Stimulated activated CD8-positive, alpha-beta memory T cell treated with anti-CD3 and anti-CD28 coated beads, Interleukin-15, amount 100 ng/mL, for 24 hours (primary cell): ENCODE results near the gene CDC27.
"Not testable (repeated sequence)": the region's sequence is repeated elsewhere in the genome, so short reads cannot be mapped to it uniquely, and the experiment has no call there.

Experiments
- DNase-seq: peaks from one replicate; pipeline ENCODE4 v3.0.0-alpha.2; 2020; ENCODE audit warnings: low read depth

The CDC27 gene

DNA sequence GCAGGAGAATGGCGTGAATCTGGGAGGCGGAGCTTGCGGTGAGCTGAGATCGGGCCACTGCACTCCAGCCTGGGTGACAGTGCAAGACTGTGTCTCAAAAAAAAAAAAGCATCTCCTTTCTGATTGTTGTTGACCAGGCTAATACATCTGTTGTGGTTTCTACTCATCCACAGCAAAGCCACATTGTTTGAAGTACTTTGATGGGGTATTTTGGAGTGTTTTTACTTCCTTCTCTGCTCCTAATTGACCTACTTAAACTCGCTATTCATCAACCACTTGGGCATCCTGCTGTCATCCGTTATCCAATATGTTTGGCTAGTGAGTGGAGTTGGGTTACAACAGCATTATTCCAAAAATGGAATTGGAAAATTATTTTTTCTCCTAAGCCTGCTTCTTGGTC is 3.5 kb upstream of the CDC27 start:
- no peak for DNase-seq

DNA sequence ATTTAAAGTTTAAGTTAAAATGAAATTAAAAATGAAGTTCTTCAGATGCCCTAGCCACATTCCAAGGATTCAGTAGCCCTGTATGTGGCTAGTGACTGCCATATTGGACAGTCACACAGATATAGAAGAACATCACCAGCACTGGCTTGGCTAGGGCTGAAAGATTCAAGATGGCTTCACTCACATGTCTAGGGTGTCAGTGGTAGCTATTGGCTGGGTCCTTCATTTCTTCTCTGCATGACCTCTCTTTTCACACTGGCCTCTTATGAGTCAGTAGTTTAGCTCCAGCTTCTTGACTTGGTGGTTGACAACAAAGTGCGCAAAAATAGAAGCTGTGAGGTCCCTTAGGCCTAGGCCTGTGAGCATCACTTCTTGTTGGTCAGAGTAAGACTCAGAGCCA is 1.7 kb upstream of the CDC27 start:
- DNase-seq = no peak

DNA sequence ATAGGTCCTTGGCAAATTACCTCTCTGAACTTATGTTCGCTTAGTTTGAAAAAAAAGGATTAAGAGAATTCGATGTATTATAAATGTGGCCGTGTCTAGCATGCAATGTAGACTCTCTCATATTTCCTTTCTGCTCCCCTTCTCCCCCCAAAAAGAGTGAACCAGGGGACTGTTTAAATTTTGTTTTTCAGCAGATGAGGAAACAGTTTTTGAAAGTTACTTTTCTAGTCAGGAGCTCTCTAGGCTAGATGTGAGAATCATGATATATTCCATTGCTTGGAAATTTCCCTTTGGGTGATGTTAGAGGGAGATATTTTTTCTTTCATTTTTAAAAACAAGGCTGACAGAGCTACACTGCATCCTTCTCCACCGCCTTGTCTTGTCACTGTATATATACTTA is 1.1 kb upstream of the CDC27 start:
- no peak for DNase-seq

DNA sequence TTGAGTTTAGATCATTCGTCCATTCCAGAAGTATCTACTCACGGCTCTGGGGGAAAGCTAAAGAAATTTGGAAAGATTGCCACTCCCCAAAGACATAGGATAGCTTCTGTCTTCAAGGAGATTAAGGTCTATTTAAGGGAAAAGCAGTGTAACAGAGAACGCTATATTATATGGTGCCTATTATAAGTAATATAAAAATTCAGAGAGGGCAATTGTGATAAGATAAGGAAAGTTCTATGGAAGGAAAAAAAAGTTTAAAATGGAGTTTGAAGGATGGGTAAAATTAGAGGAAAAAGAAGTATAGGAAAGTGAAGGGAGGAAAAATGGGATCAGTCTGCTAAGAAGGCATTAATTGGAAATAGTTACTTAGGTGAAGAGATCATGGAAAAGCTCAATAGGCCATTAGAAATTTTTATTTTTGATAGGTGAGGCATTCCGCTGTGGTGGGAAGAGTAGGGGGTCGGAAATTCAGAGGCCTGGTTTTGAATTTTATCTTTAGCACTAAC is 690 bp upstream of the CDC27 start:
- DNase-seq = no peak

DNA sequence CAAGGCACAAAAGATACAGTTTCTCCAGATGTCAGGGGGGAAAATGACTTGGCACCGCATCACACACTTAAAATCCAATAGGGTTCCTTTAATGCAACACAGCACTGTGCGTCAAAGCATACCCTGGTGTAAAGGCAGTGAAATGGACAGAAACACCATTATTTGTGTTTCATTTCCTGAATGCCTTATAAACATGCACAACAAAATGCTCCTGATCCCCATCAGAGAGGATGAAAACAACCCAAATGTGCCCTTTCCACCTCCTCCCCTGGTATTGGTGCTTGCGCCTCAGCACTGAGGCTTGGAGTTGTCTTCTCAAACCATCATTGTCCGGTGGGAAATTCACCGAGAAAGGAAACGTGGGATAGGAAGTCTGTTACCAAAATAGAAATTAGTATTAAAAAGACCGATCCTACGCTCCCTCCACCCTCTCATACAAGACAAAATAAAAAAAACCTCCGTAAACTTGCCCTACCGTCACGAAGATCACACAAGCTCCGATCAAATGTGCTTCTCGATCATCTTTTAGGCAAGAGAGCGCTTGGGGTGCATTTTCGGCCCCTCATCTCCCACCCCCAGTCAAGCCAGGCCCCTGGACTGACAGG is 722 bp downstream of the CDC27 start:
- no peak for DNase-seq

DNA sequence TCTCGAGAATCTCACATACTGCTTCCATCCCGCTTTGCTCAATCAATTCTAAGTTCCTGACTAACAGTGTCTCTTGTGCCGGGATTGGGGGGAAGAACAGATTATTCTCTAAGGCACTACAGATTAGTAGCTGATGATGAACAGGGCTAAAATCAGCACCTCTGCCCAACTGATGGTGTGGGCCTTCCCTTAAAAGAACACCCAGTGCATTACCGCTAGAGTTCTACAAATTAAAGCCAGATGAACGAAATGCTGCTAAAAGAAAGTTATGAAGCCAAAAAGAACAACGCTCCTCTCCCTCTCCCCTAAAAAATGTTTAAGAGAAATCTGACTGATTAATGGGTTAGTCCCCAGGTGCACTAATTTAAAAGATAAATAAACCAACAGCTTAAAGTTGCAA is 4.4 kb downstream of the CDC27 start:
- DNase-seq = no peak

DNA sequence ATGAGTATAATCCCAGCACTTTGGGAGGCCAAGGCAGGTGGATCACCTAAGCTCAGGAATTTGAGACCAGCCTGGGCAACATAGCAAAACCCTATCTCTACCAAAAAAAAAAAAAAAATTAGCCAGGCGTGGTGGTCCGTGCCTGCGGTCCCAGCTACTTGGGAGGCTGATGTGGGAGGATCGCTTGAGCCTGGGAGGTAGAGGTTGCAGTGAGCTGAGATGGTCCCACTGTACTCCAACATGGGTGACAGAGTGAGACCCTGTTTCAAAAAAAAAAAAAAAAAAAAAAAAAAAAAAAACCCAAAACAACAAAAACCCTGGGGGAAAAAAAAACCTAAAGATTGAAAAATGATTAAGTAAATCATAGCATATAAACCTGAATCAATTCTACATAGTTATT is 8.1 kb downstream of the CDC27 start:
- DNase-seq = not testable (repeated sequence)

DNA sequence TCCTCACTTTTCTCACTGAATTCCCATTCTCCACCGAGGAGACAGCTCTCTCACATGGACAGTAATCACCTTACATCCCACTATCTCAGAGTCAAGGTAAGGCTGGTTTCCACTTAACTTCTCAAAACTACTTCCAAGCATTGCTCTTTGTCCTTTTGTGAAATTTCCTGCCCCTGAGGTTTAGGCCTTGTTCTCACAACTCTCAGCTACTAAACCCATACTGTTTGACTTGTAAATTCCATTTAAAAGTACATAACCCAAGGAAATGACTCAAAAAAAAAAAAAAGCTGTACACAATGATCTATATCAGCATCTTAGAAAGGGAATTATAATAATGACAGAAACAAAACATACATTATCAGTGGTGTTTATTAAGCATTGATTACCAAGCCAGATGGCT is 8.8 kb downstream of the CDC27 start:
- no peak for DNase-seq

DNA sequence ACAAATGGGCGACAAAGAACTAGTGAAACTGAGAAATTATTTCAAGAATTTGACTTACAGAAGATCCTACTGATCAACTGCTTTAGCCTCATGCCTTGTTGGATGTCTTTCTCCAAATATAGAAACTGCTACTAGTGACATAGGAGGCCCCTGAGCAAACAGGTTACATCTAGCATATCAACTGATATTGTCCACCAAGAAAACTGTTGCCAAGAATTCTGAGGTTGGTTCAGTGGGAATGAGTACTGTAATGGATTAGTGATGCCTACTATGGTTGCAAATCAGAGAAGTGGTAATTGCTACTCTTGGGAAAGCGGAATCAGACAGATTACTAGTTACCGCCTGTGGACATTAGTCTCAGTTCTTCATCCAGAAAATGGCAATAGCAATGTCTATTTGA is 10.0 kb downstream of the CDC27 start:
- DNase-seq = no peak

DNA sequence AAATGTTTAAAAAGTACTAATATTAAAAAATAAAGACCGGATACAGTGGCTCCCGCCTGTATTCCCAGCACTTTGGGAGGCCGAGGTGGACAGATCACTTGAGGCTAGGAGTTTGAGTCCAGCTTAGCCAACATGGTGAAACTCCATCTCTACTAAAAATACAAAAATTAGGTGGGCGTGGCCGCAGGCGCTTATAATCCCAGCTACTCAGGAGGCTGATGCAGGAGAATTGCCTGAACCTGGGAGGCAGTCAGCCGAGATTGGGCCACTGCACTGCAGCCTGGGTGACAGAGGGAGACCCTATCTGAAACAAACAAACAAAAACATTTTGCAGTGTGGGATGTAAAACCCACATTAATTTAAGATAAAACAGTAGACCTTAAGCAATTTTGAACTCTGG is 11.8 kb downstream of the CDC27 start:
- no peak for DNase-seq

DNA sequence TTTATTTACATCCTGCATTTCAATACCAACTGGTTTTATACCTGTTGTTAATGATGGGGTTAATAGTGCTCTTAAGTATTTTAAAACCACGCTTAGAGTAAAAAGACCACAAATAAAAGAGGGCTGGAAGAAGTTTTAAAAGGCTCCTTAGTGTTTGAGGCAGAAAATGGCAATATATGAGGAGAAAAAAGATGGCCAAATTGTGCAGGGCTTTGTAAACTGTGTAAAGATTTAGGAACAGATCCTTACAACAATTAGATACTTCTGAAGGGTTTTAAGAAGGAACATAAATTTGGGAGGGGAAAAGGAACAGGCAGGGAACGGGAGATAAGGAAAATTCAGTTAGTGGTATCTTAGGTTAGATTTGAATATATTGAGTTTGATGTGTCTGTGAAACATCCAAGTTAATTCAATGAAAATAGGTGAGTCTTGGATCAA is 12.7 kb downstream of the CDC27 start:
- no peak for DNase-seq

DNA sequence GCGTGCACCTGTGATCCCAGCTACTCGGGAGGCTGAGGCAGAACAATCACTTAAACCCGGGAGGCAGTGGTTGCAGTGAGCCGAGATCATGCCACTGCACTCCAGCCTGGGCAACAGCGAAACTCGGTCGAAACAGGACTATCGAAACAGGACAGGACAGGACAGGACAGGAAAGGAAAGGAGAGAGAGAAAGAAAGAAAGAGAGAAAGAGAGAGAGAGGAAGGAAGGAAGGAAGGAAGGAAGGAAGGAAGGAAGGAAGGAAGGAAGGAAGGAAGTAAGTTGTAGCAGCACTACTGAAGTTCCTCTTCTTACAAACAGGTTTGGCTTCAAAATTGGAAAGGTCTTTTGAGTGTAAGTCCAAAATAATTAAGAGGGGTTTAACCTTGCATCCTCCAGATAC is 14.3 kb downstream of the CDC27 start:
- DNase-seq = not testable (repeated sequence)

DNA sequence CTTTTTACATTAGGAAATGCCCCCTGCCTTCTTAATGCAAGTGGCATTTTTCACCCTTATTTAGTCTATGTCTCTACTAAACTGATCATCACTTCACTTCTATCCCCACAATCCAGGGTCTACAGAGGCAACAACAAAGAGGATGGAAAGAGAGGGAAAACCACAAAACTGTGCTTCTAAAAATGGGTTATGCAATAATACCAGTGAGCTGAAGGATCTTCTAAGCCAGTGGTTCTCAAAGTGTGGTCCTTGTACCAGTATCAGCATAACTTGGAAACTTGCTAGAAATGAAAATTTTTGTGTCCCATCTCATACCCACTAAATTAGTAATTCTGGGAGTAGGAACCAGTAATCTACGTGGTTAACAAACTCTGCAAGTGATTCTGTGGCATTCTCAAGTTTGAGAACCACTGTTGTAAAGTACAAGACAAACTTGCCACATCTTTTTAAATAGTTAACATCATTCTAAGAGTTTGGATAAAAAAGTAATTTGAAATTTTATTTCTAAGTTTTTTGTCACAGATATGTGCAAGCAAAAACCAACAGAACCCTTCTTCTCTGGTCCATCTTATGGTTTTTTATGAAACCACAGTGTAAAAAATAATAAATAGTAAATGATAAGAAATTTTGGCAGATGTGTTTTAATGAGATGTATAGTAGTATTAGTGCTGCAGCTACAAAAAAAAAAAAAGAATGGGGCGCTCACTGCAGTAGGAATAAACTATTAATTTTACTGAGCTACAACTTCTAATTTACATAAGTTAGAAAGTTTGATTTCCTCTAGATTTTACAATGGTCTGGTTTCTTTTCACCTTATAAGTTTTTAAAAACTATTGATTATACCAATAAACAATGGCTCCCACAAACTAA is 16.2 kb downstream of the CDC27 start:
- no peak for DNase-seq

DNA sequence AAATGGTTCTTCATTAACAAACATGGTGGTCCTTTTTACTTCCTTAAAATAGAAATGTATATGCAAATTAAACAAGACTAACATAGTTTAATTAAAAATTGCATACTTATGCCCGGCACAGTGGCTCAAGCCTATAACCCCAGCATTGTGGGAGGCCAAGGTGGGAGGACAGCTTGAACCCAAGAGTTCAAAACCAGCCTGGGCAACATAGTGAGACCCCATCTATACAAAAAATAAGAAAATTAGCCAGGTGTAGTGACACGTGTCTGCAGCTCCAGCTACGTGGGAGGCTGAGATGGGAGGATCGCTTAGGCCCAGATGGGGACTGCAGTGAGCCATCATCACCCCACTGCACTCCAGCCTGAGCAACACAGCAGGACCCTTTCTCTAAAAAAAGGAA is 18.4 kb downstream of the CDC27 start:
- DNase-seq = no peak

DNA sequence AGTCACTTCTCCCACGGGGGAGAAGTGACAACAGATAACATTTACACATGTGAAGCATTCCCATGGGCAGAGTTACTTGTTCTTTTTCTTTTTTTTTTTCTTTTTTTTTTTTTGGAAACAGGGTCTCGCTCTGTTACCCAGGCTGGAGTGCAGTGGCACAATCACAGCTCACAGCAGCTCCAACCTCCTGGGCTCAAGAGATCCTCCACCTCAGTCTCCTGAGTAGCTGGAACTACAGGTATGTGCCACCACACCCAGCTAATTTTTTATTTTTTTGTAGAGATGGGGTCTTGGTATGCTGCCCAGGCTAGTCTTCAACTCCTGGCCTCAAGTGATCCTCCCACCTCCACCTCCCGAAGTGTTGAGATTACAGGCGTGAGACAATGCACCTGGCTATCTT is 20.2 kb downstream of the CDC27 start:
- DNase-seq = not testable (repeated sequence)

DNA sequence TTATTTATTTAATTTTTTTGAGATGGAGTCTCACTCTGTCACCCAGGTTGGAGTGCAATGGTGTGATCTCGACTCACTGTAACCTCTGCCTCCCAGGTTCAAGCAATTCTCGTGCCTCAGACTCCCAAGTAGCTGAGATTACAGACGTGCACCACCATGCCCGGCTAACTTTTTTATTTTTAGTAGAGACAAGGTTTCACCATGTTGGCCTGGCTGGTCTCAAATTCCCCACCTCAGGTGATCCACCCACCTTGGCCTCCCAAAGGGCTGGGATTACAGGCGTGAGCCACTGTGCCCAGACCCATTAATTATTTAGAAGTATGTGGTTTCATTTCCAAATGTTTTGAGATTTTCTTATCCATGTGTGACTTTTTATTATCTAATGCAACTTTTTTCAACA is 22.2 kb downstream of the CDC27 start:
- DNase-seq = not testable (repeated sequence)

DNA sequence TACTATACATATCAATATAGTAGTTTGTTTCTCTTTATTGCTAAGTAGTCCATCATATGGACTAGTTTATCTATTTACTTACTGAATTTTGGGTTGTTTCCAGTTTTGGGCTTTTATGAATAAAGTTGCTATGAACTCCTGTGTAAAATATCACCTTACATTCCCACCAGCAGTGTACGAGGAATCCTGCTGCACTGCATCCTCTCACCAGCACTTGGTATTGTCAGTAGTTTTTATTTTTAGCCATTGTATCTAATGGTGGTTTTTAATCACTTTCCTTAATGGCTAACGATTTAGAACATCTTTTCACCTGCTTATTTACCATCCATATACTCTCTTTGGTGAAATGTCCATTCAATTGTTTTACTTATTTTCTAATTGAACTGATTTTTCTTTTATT is 24.0 kb downstream of the CDC27 start:
- DNase-seq = no peak

DNA sequence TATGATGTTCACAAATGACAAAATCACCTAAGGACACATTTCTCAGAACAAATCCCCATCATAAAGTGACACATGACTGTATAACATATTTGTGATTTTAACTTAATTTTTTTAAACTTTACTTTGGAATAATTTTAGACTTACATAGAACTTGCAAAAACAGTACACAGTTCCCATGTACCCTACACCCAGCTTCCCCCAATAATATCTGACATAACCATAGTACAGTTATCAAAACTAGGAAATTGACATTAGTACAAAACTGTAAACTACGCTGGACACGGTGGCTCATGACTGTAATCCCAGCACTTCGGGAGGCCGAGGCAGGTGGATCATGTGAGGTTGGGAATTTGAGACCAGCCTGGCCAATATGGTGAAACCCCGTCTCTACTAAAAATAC is 24.8 kb downstream of the CDC27 start:
- no peak for DNase-seq

DNA sequence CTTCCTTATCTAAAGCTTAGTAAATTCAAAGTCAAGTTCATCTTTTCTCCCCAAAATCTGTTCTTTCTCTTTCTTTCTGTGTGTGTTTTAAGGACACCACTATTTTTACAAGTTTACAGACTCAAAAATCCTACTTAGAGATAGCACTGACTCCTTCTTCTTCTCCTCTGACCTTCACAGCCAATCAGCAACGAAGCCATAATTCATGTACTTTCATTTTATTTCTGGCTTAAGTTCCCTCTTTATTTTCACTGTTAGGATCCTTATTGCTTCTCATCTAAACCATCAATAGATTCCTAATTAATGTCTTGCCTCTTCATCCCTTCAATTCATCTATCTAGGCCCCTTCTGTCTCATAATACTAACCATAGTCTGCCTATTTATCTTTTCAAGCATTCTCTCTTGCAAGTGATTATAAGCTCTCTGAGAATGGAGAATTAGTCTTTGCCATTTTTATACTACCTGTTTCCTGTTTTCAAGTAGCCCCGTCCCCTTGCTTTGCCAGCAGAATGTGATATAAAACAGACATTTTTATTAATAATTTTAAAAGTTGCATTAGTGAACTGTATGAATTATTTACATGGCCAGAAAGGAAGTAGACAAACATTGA is 27.0 kb downstream of the CDC27 start:
- DNase-seq = no peak

DNA sequence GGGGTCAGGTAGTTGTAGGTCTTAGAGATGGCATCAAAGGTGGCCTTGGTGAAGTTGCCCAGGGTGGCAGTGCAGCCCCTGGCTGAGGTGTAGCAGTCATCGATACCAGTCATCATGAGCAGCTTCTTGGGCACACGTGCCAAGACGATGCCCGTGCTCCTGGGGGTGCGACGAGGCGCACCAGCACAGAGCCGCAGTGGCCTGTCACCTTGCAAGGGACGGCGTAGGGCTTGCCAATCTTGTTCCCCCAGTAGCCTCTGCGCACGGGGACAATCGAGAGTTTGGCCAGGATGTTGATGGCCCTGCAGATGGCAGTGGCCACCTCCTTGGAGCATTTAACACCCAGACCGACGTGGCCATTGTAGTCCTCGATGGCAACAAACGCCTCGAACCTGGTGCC is 29.8 kb downstream of the CDC27 start:
- DNase-seq = no peak

DNA sequence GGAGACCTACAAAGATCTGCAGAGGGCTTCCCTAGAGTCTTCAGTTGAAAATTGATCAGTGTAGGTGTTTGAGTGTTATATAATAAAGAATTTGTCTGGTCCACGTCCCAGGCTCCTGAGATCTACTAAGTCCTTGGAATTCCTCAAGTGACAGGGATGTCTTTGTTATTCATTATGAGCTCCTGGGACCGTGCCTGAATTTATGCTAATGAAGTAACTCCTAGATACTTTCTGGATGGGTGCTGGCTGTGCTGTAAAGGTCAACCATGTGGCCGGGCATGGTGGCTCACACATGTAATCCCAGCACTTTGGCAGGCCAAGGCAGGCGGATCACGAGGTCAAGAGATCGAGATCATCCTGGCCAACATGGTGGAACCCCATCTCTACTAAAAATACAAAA is 43.7 kb downstream of the CDC27 start:
- no peak for DNase-seq

DNA sequence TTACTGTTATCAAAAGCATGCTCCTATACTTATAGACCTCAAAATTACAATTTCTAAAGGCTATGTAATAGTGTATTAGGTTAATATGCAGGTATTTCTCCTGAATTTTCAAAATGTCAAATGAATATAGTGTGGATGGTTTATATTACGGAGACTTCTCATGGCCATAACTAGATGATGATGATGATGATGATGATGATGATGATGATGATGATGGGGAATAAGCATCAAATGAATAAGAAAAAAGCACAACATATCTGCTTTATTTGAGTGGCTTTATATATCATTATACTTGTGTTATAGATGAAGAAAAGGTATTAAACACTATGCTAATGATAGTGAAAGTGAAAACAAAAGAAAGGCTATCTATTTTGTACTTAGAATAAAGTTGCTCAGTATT is 53.9 kb downstream of the CDC27 start:
- no peak for DNase-seq

DNA sequence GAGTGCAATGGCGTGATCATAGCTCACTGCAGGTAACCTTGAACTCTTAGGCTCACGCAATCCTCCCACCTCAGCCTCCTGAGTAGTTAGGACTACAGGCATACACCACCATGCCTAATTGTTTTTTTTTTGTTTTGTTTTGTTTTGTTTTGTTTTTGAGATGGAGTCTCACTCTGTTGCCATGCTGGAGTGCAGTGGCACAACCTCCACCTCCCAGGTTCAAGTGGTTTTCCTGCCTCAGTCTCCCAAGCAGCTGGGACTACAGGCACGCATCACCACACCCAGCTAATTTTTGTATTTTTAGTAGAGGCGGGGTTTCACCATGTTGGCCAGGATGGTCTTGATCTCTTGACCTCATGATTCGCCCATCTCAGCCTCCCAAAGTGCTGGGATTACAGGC is 54.7 kb downstream of the CDC27 start:
- not testable (repeated sequence) for DNase-seq
